A549 (cell line): ENCODE measurements around the gene CD83. TPM values are rescaled to one million over a fixed set of nuclear protein-coding genes. Genes with fewer than 3 reads are reported as not detected.

ENCODE experiments used
- ATAC-seq, 2 experiments: fragments of 200-7000 bp in 1 of 2; fragments of >200 bp in 1 of 2; cut with Nextera tagmentation in 1 of 2; cut with Tn5 transposase in 1 of 2; 3 replicates each; pipeline versions ENCODE4 v1.8.0 to v1.9.1; 2018 to 2020; ENCODE audit warnings: mild to moderate bottlenecking in 1 of 2, moderate library complexity in 1 of 2
- CTCF ChIA-PET: fragments of 300-600 bp; sonication (Branson Sonifier 250); formaldehyde crosslinking; extraction: SDS; loops from one replicate; lab custom pipeline; 2021; ENCODE audit warnings: antibody characterized with exemption, inconsistent platforms; lab: Yijun Ruan, JAX
- POLR2A ChIA-PET: fragments of 350-600 bp; formaldehyde crosslinking; extraction: SDS; loops from one replicate; lab custom pipeline; 2021; ENCODE audit warnings: antibody characterized with exemption, inconsistent platforms; lab: Yijun Ruan, JAX
- DNase-seq, 2 experiments: peaks; one replicate each; pipeline versions ENCODE4 v3.0.0 to v3.0.0-alpha.2; 2011 to 2016; ENCODE audit warnings: low read depth in 1 of 2, low spot score in 1 of 2
- FAIRE-seq: peaks from 2 replicates; lab custom pipeline; 2011; peaks lifted over from hg19 to GRCh38; lab: Jason Lieb, UNC
- H3K27ac ChIP-seq, 2 experiments: fragments of >200 bp; sonication (Bioruptor Twin); formaldehyde crosslinking; 3 replicates each; pipeline ENCODE4 v1.5.1; 2016 to 2017
- H3K4me1 ChIP-seq: fragments of >200 bp; sonication (Bioruptor Twin); formaldehyde crosslinking; 3 replicates; pipeline ENCODE4 v1.6.1; 2016
- H3K4me2 ChIP-seq: fragments of >200 bp; sonication (Bioruptor Twin); formaldehyde crosslinking; 3 replicates; pipeline ENCODE4 v1.6.1; 2016
- H3K4me3 ChIP-seq: fragments of >200 bp; sonication (Bioruptor Twin); formaldehyde crosslinking; 3 replicates; pipeline ENCODE4 v1.5.1; 2016
- H3K9me3 ChIP-seq: fragments of >200 bp; sonication (Bioruptor Twin); formaldehyde crosslinking; 3 replicates; pipeline ENCODE4 v1.6.1; 2016
- CBX2 ChIP-seq: fragments of 200-600 bp; sonication (generic); IDR thresholded peaks from 2 replicates; pipeline ENCODE4 v1.6.1; 2016; ENCODE audit warnings: low read depth, mild to moderate bottlenecking, borderline replicate concordance
- CEBPB ChIP-seq, 2 experiments: fragments of >200 bp in 1 of 2; sonication (Bioruptor Twin) in 1 of 2; formaldehyde crosslinking in 1 of 2; IDR thresholded peaks; 2 replicates each; pipeline ENCODE4 v1.6.1; 2012 to 2016
- CHD2 ChIP-seq: fragments of 150-350 bp; IDR thresholded peaks from 2 replicates; pipeline ENCODE4 v1.6.1; 2014; ENCODE audit warnings: low read length; ENCODE audit not compliant: partially characterized antibody
- CHD4 ChIP-seq: fragments of 200-600 bp; sonication (generic); IDR thresholded peaks from 2 replicates; pipeline ENCODE4 v1.6.1; 2016; ENCODE audit warnings: antibody characterized with exemption, mild to moderate bottlenecking, borderline replicate concordance
- EHMT2 ChIP-seq: fragments of 200-600 bp; sonication (generic); IDR thresholded peaks from 2 replicates; pipeline ENCODE4 v1.6.1; 2016; ENCODE audit warnings: antibody characterized with exemption, low read depth, mild to moderate bottlenecking, moderate library complexity
- EP300 ChIP-seq, 2 experiments: fragments of >200 bp; sonication (Bioruptor Twin); formaldehyde crosslinking; IDR thresholded peaks; 2 replicates in 1 of 2; 3 replicates in 1 of 2; pipeline ENCODE4 v1.6.1; 2016 to 2017
- FOSB ChIP-seq: fragments of 250-450 bp; sonication (Bioruptor Pico); IDR thresholded peaks from 2 replicates; pipeline ENCODE4 v1.5.0; 2020; ENCODE audit warnings: mild to moderate bottlenecking, moderate library complexity
- GATA3 ChIP-seq: IDR thresholded peaks from 2 replicates; pipeline ENCODE4 v1.6.1; 2012; ENCODE audit warnings: borderline replicate concordance
- HEYL ChIP-seq: fragments of 250-450 bp; sonication (Bioruptor Pico); IDR thresholded peaks from 2 replicates; pipeline ENCODE4 v1.8.0; 2021; ENCODE audit warnings: mild to moderate bottlenecking, moderate library complexity
- HOXA7 ChIP-seq: fragments of 250-450 bp; sonication (Bioruptor Pico); IDR thresholded peaks from 2 replicates; pipeline ENCODE4 v1.5.0; 2020; ENCODE audit warnings: mild to moderate bottlenecking, moderate library complexity
- HOXB5 ChIP-seq: fragments of 250-450 bp; sonication (Bioruptor Pico); IDR thresholded peaks from 2 replicates; pipeline ENCODE4 v1.5.0; 2020; ENCODE audit warnings: mild to moderate bottlenecking, moderate library complexity
- JUN ChIP-seq, 2 experiments: fragments of >200 bp; sonication (Bioruptor Twin); formaldehyde crosslinking; IDR thresholded peaks; 2 replicates in 1 of 2; 3 replicates in 1 of 2; pipeline ENCODE4 v1.6.1; 2016 to 2017
- JUNB ChIP-seq: fragments of >200 bp; sonication (Bioruptor Twin); formaldehyde crosslinking; IDR thresholded peaks from 2 replicates; pipeline ENCODE4 v1.6.1; 2016
- KDM1A ChIP-seq: fragments of 200-600 bp; sonication (generic); IDR thresholded peaks from 2 replicates; pipeline ENCODE4 v1.6.1; 2016; ENCODE audit warnings: low read depth, mild to moderate bottlenecking
- NPAS2 ChIP-seq: fragments of 250-450 bp; sonication (Bioruptor Pico); IDR thresholded peaks from 2 replicates; pipeline ENCODE4 v1.8.0; 2022; ENCODE audit warnings: mild to moderate bottlenecking, moderate library complexity, borderline replicate concordance
- NR3C1 ChIP-seq: fragments of >200 bp; sonication (Bioruptor Twin); formaldehyde crosslinking; IDR thresholded peaks from 3 replicates; pipeline ENCODE4 v1.6.1; 2017
- PHF8 ChIP-seq: fragments of 200-600 bp; sonication (generic); IDR thresholded peaks from 2 replicates; pipeline ENCODE4 v1.6.1; 2016; ENCODE audit warnings: low read depth, mild to moderate bottlenecking, antibody characterized with exemption, moderate library complexity, borderline replicate concordance
- POLR2AphosphoS2 ChIP-seq: conservative IDR thresholded peaks from 2 replicates; pipeline ENCODE4 v1.6.1; 2012; ENCODE audit warnings: low read length, improper control_type of control experiment, inconsistent platforms
- RCOR1 ChIP-seq: fragments of 150-350 bp; IDR thresholded peaks from 2 replicates; pipeline ENCODE4 v1.6.1; 2014; ENCODE audit warnings: antibody characterized with exemption, low read length, low read depth
- TFCP2L1 ChIP-seq: fragments of 250-450 bp; sonication (Bioruptor Pico); IDR thresholded peaks from 2 replicates; pipeline ENCODE4 v1.5.0; 2021; ENCODE audit warnings: mild to moderate bottlenecking
- ZNF302 ChIP-seq: fragments of 250-450 bp; sonication (Bioruptor Pico); IDR thresholded peaks from 2 replicates; pipeline ENCODE4 v1.9.0; 2021; ENCODE audit warnings: inconsistent platforms, mild to moderate bottlenecking, moderate library complexity
- ZSCAN20 ChIP-seq: fragments of 250-450 bp; sonication (Bioruptor Pico); IDR thresholded peaks from 2 replicates; pipeline ENCODE4 v1.8.0; 2022; ENCODE audit warnings: mild to moderate bottlenecking, moderate library complexity
- WGBS: methylation state at CpG from one replicate; pipeline ENCODE4 v1.1.6; 2017; ENCODE audit errors: missing lambda C conversion rate; 5-methylcytosine and 5-hydroxymethylcytosine counted together
- polyA plus RNA-seq, 4 experiments: library from polyadenylated mRNA; depleted of rRNA in 3 of 4; stranded (reverse); fragments of >200 nt; fragmentation: RNase III in 1 of 4; extraction: RNeasy Plus Mini Kit Qiagen cat#74134 plus additional on column Dnase treatment in 1 of 4; gene quantifications; 2 replicates in 3 of 4; 3 replicates in 1 of 4; pipeline ENCODE4 v1.2.3, GENCODE V29; 2011 to 2017
- TF ChIP-seq, protein P1 (sequence below): IDR thresholded peaks from 2 replicates; pipeline ENCODE4 v1.6.1; 2012
- TF ChIP-seq, protein P2 (sequence below): IDR thresholded peaks from 2 replicates; pipeline ENCODE4 v1.6.1; 2012
- TF ChIP-seq, protein P3 (sequence below): fragments of 250-450 bp; sonication (Bioruptor Pico); IDR thresholded peaks from 2 replicates; pipeline ENCODE4 v1.5.0; 2020; ENCODE audit warnings: low read depth, mild to moderate bottlenecking, moderate library complexity
- TF ChIP-seq, protein P4 (sequence below): fragments of 250-450 bp; sonication (Bioruptor Pico); IDR thresholded peaks from 2 replicates; pipeline ENCODE4 v1.5.0; 2021; ENCODE audit warnings: mild to moderate bottlenecking, moderate library complexity, borderline replicate concordance

The CD83 gene
- polyA plus RNA-seq, 2 of the 4 experiments (the other 2 are of a cell fraction), result 0.79 to 0.94 TPM

DNA sequence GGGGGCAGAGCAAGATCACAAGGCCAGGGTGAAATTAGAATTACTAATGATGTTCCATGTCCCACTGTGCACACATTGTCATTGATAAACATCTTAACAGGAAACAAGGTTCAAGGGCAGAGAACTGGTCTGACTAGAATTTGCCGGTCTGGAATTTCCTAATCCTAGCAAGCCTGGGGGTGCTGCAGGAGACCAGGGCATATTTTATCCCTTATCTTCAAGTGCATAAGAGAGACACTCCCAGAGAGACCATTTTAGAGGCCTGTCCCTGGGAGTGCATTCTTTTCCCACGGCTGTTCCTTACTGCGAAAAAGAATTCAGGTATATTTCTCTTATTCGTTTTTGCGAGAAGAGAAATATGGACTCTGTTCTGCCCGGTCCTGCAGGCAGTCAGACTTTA is 41.5 kb downstream of the CD83 start:
- 87% methylated on average over 6 of the region's 6 CpGs for WGBS
- no peak for ATAC-seq
- ChIA-PET CTCF (no interaction called here), POLR2A (no interaction called here)
- H3K27ac ChIP-seq, result no peak overlapping the region
- FAIRE-seq, result no peak
- H3K4me2 ChIP-seq, result no peak overlapping the region
- DNase-seq, result no peak
- no peaks in the 10 kb centered on the region for H3K9me3 ChIP-seq
- no peak overlapping the region for H3K4me3 ChIP-seq
- no peaks in the 10 kb centered on the region for H3K4me1 ChIP-seq
- TF ChIP-seq NR3C1, result no peak
- no peak for TF ChIP-seq EP300 (IDR thresholded peaks at IDR 0.05)
- TF ChIP-seq GATA3, result no peak
- no peak for TF ChIP-seq JUNB
- no peak for TF ChIP-seq NPAS2 (CRISPR knock-in tag)
- no peak for TF ChIP-seq HOXB5 (CRISPR knock-in tag)
- TF ChIP-seq HEYL (CRISPR knock-in tag), result no peak
- no peak for TF ChIP-seq RCOR1
- no peak for TF ChIP-seq ZSCAN20 (CRISPR knock-in tag)
- no peak for TF ChIP-seq CEBPB (IDR thresholded peaks at IDR 0.05)
- no peak for TF ChIP-seq JUN (IDR thresholded peaks at IDR 0.05)
- no peak for TF ChIP-seq CHD2
- TF ChIP-seq PHF8, result no peak
- TF ChIP-seq, all 56 proteins: peak for 0

DNA sequence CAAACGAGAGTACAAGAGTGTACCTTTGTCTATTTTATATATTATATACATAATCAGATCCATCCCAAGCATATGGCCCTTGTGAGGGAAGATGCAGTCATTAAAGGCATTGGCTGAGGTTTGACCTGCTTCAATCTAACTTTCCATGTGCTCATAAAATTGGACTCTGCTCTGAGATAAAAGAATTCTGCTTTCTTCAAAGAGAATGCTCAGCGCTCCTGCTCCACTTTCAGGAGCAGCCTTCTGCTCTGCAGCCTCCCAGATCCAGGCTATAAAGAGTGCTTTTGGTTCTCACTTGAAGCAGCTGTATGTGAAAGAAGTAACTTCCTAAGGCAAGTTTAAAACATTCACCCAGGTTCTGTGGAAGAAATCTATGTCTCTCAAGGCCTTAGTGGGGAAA is 45.3 kb downstream of the CD83 start:
- ATAC-seq (no peak), DNase-seq (no peak), FAIRE-seq (no peak)
- TF ChIP-seq, protein P1, sequence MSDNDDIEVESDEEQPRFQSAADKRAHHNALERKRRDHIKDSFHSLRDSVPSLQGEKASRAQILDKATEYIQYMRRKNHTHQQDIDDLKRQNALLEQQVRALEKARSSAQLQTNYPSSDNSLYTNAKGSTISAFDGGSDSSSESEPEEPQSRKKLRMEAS, result no peak
- TF ChIP-seq KDM1A, result no peak
- no peak for TF ChIP-seq HOXA7 (CRISPR knock-in tag)
- no peak for TF ChIP-seq FOSB (CRISPR knock-in tag)
- TF ChIP-seq POLR2AphosphoS2, result no peak
- TF ChIP-seq HOXB5 (CRISPR knock-in tag), result no peak
- TF ChIP-seq, protein P2, sequence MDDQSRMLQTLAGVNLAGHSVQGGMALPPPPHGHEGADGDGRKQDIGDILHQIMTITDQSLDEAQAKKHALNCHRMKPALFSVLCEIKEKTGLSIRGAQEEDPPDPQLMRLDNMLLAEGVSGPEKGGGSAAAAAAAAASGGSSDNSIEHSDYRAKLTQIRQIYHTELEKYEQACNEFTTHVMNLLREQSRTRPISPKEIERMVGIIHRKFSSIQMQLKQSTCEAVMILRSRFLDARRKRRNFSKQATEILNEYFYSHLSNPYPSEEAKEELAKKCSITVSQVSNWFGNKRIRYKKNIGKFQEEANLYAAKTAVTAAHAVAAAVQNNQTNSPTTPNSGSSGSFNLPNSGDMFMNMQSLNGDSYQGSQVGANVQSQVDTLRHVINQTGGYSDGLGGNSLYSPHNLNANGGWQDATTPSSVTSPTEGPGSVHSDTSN, result no peak
- TF ChIP-seq, protein P3, sequence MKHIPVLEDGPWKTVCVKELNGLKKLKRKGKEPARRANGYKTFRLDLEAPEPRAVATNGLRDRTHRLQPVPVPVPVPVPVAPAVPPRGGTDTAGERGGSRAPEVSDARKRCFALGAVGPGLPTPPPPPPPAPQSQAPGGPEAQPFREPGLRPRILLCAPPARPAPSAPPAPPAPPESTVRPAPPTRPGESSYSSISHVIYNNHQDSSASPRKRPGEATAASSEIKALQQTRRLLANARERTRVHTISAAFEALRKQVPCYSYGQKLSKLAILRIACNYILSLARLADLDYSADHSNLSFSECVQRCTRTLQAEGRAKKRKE, result no peak
- no peaks in the 10 kb centered on the region for H3K9me3 ChIP-seq
- no peaks in the 10 kb centered on the region for H3K4me1 ChIP-seq
- H3K4me3 ChIP-seq, result no peak overlapping the region
- CTCF ChIA-PET, result no interaction called here
- POLR2A ChIA-PET, result no interaction called here
- H3K27ac ChIP-seq, result no peak overlapping the region
- 55% methylated on average over 2 of the region's 2 CpGs for WGBS
- no peak overlapping the region for H3K4me2 ChIP-seq

DNA sequence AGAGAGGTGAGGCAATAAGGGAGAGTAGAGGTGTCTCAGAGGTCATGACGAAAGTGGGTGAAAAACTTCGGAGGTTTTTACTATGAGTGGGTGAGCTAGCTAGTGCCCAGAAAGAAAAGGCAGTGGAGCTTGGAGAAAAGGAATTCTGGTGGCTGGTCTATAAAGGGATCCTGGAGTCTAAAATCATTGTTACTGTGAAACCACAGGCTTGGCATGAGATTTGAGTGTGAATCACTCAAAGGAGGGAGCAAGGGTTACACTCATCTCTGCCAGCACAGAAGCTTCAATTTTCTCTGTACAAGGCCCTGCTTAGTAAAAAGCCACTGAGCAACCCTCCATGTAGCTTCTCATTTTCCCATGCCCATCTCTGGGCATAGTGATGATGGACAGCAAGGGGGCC is 47.5 kb downstream of the CD83 start:
- ATAC-seq, result no peak

More for the DNA sequence above, 47.5 kb downstream of the CD83 start:
- Histone ChIP-seq H3K9me3 (peaks cover 17% of the 10 kb centered on the region; the same call in 2 of the 3 replicates), H3K27ac (no peak overlapping the region), H3K4me1 (no peaks in the 10 kb centered on the region), H3K4me3 (no peak overlapping the region), H3K4me2 (no peak overlapping the region)
- TF ChIP-seq, protein P4, sequence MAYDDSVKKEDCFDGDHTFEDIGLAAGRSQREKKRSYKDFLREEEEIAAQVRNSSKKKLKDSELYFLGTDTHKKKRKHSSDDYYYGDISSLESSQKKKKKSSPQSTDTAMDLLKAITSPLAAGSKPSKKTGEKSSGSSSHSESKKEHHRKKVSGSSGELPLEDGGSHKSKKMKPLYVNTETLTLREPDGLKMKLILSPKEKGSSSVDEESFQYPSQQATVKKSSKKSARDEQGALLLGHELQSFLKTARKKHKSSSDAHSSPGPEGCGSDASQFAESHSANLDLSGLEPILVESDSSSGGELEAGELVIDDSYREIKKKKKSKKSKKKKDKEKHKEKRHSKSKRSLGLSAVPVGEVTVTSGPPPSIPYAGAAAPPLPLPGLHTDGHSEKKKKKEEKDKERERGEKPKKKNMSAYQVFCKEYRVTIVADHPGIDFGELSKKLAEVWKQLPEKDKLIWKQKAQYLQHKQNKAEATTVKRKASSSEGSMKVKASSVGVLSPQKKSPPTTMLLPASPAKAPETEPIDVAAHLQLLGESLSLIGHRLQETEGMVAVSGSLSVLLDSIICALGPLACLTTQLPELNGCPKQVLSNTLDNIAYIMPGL (CRISPR knock-in tag), result no peak
- TF ChIP-seq ZNF302, result no peak
- TF ChIP-seq CHD4, result no peak
- no peak for TF ChIP-seq CEBPB (IDR thresholded peaks at IDR 0.05)
- no peak for TF ChIP-seq CBX2
- TF ChIP-seq EHMT2, result no peak
- TF ChIP-seq, protein P1, result no peak
- TF ChIP-seq TFCP2L1, result no peak
- ChIA-PET CTCF (no interaction called here), POLR2A (no interaction called here)
- FAIRE-seq, result no peak
- WGBS, result 54% methylated on average over 2 of the region's 2 CpGs
- DNase-seq, result no peak
